HL-60 (cell line): ENCODE results near the gene BNIP5.

Experiments used
- GABPA ChIP-seq: IDR thresholded peaks from 2 replicates; pipeline ENCODE4 v1.6.1; 2012; ENCODE audit warnings: low read depth
- POLR2AphosphoS5 ChIP-seq: IDR thresholded peaks from 2 replicates; pipeline ENCODE4 v1.6.1; 2012; ENCODE audit warnings: low read depth
- SPI1 ChIP-seq: IDR thresholded peaks from 2 replicates; pipeline ENCODE4 v1.6.1; 2012; ENCODE audit warnings: low read depth, mild to moderate bottlenecking, borderline replicate concordance
- TF ChIP-seq, protein P1 (sequence below): IDR thresholded peaks from 2 replicates; pipeline ENCODE4 v1.6.1; 2012; ENCODE audit warnings: low read depth; ENCODE audit not compliant: insufficient replicate concordance
- TF ChIP-seq, protein P2 (sequence below): IDR thresholded peaks from one replicate; pipeline ENCODE4 v1.5.1; 2011; ENCODE audit warnings: low read length, control low read depth, inconsistent platforms; ENCODE audit not compliant: insufficient read depth

DNA sequence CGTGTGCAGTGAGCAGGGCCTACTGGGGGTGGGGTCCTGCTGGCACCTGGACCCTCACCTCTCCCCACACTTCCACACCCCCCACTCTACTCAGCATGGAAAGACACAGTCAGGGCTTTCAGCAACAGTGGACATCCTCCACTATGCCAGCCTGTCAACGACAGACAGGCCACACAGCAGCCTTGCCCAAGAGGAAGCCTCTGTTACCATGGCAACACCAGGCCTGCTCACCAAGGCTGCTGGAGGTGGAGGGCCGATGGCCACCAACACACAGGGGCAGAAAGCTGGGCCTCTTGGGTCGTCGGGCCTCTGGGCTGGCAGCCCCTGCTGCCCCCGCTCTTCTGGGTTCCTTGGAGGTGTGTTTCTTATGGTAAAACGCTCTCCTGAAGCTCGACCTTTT lies 13.6 kb downstream of the BNIP5 start:
- TF ChIP-seq GABPA (no peak), POLR2AphosphoS5 (no peak), SPI1 (no peak)
- TF ChIP-seq, protein P1, sequence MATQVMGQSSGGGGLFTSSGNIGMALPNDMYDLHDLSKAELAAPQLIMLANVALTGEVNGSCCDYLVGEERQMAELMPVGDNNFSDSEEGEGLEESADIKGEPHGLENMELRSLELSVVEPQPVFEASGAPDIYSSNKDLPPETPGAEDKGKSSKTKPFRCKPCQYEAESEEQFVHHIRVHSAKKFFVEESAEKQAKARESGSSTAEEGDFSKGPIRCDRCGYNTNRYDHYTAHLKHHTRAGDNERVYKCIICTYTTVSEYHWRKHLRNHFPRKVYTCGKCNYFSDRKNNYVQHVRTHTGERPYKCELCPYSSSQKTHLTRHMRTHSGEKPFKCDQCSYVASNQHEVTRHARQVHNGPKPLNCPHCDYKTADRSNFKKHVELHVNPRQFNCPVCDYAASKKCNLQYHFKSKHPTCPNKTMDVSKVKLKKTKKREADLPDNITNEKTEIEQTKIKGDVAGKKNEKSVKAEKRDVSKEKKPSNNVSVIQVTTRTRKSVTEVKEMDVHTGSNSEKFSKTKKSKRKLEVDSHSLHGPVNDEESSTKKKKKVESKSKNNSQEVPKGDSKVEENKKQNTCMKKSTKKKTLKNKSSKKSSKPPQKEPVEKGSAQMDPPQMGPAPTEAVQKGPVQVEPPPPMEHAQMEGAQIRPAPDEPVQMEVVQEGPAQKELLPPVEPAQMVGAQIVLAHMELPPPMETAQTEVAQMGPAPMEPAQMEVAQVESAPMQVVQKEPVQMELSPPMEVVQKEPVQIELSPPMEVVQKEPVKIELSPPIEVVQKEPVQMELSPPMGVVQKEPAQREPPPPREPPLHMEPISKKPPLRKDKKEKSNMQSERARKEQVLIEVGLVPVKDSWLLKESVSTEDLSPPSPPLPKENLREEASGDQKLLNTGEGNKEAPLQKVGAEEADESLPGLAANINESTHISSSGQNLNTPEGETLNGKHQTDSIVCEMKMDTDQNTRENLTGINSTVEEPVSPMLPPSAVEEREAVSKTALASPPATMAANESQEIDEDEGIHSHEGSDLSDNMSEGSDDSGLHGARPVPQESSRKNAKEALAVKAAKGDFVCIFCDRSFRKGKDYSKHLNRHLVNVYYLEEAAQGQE = no peak
- TF ChIP-seq, protein P2, sequence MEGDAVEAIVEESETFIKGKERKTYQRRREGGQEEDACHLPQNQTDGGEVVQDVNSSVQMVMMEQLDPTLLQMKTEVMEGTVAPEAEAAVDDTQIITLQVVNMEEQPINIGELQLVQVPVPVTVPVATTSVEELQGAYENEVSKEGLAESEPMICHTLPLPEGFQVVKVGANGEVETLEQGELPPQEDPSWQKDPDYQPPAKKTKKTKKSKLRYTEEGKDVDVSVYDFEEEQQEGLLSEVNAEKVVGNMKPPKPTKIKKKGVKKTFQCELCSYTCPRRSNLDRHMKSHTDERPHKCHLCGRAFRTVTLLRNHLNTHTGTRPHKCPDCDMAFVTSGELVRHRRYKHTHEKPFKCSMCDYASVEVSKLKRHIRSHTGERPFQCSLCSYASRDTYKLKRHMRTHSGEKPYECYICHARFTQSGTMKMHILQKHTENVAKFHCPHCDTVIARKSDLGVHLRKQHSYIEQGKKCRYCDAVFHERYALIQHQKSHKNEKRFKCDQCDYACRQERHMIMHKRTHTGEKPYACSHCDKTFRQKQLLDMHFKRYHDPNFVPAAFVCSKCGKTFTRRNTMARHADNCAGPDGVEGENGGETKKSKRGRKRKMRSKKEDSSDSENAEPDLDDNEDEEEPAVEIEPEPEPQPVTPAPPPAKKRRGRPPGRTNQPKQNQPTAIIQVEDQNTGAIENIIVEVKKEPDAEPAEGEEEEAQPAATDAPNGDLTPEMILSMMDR = no peak
